GM12878 (cell line): ENCODE data around the gene ANP32B. TPM values are rescaled to one million over a fixed set of nuclear protein-coding genes. Genes with fewer than 3 reads are reported as not detected.

Experiments used
- ATAC-seq: fragments of 200-7000 bp; cut with Tn5 transposase; 3 replicates; pipeline ENCODE4 v1.9.1; 2020; ENCODE audit warnings: mild to moderate bottlenecking, moderate library complexity
- BruUV-seq: library from RNA; stranded (reverse); fragments of 400-500 nt; replicated peaks from 2 replicates; lab custom pipeline; 2021; lab: Mats Ljungman, UMichigan
- CTCF ChIA-PET: fragments of 300-600 bp; sonication (Branson Sonifier 250); formaldehyde crosslinking; extraction: SDS; loops from one replicate; lab custom pipeline; 2021; ENCODE audit warnings: inconsistent platforms; lab: Yijun Ruan, JAX
- POLR2A ChIA-PET: fragments of 350-600 bp; formaldehyde crosslinking; extraction: SDS; loops from one replicate; lab custom pipeline; 2021; ENCODE audit warnings: inconsistent platforms; lab: Charles Lee
- RAD21 ChIA-PET: fragments of 300-600 bp; sonication (Branson Sonifier 250); formaldehyde crosslinking; loops from one replicate; lab custom pipeline; 2023; ENCODE audit warnings: antibody characterized with exemption; ENCODE audit not compliant: unreplicated experiment; lab: Charles Lee
- SMC1A ChIA-PET: fragments of 300-600 bp; sonication (Branson Sonifier 250); formaldehyde crosslinking; loops from one replicate; lab custom pipeline; 2023; ENCODE audit not compliant: unreplicated experiment, uncharacterized antibody; lab: Charles Lee
- DNase-seq: peaks from one replicate; pipeline ENCODE4 v3.0.0-alpha.2; 2011; ENCODE audit warnings: low read depth, low spot score
- FAIRE-seq: peaks from 3 replicates; lab custom pipeline; 2011; peaks lifted over from hg19 to GRCh38; lab: Jason Lieb, UNC
- H2AFZ ChIP-seq: 2 replicates; pipeline ENCODE4 v1.6.0; 2011; ENCODE audit warnings: low read depth, low read length, control low read depth; ENCODE audit not compliant: control insufficient read depth
- H3K27ac ChIP-seq: 2 replicates; pipeline ENCODE4 v1.5.1; 2011; ENCODE audit warnings: control low read depth; ENCODE audit not compliant: control insufficient read depth, insufficient read depth
- H3K27me3 ChIP-seq, 2 experiments: replicated peaks in 1 of 2; 2 replicates each; pipeline versions ENCODE4 v1.6.0 to v1.6.1; 2011; ENCODE audit warnings: low read length in 1 of 2; ENCODE audit not compliant: control insufficient read depth in 2 of 2, insufficient read depth in 2 of 2
- H3K36me3 ChIP-seq, 2 experiments: 2 replicates each; pipeline ENCODE4 v1.5.1; 2011; ENCODE audit warnings: low read length in 1 of 2; ENCODE audit not compliant: control insufficient read depth in 2 of 2, insufficient read depth in 2 of 2
- H3K4me1 ChIP-seq: 2 replicates; pipeline ENCODE4 v1.6.1; 2011; ENCODE audit warnings: mild to moderate bottlenecking, low read length, moderate library complexity, mixed read lengths; ENCODE audit not compliant: control insufficient read depth, insufficient read depth
- H3K4me2 ChIP-seq: 2 replicates; pipeline ENCODE4 v1.6.0; 2011; ENCODE audit warnings: control low read depth; ENCODE audit not compliant: control insufficient read depth, insufficient read depth
- H3K4me3 ChIP-seq: fragments of 200-600 bp; sonication (generic); 2 replicates; pipeline ENCODE4 v1.5.1; 2016
- H3K79me2 ChIP-seq: 2 replicates; pipeline ENCODE4 v1.6.0; 2011; ENCODE audit warnings: low read length; ENCODE audit not compliant: control insufficient read depth, insufficient read depth
- H3K9ac ChIP-seq: 2 replicates; pipeline ENCODE4 v1.8.0; 2011; ENCODE audit warnings: low read length, control low read depth, mixed read lengths; ENCODE audit not compliant: control insufficient read depth, insufficient read depth
- H3K9me3 ChIP-seq: replicated peaks from 3 replicates; pipeline ENCODE4 v1.5.1; 2011; ENCODE audit warnings: mild to moderate bottlenecking, low read length; ENCODE audit not compliant: control insufficient read depth, insufficient read depth
- H4K20me1 ChIP-seq: 2 replicates; pipeline ENCODE4 v1.6.0; 2011; ENCODE audit not compliant: control insufficient read depth, insufficient read depth
- CREB1 ChIP-seq: IDR thresholded peaks from 2 replicates; pipeline ENCODE4 v1.6.1; 2012; ENCODE audit warnings: low read depth, mild to moderate bottlenecking, inconsistent platforms
- CREM ChIP-seq: IDR thresholded peaks from 2 replicates; pipeline ENCODE4 v1.6.1; 2014; ENCODE audit warnings: antibody characterized with exemption, low read depth
- DPF2 ChIP-seq: fragments of 450-650 bp; IDR thresholded peaks from 2 replicates; pipeline ENCODE4 v1.6.1; 2017; ENCODE audit warnings: mild to moderate bottlenecking
- EZH2 ChIP-seq: IDR thresholded peaks from 2 replicates; pipeline ENCODE4 v1.6.1; 2012; ENCODE audit warnings: low read depth, mild to moderate bottlenecking, control low read depth, inconsistent platforms, low read length, borderline replicate concordance; ENCODE audit not compliant: control insufficient read depth
- FOXK2 ChIP-seq: fragments of 450-650 bp; IDR thresholded peaks from 2 replicates; pipeline ENCODE4 v1.6.1; 2017; ENCODE audit warnings: mild to moderate bottlenecking, moderate library complexity
- FOXM1 ChIP-seq: IDR thresholded peaks from 2 replicates; pipeline ENCODE4 v1.6.1; 2012; ENCODE audit warnings: low read depth, mild to moderate bottlenecking, inconsistent platforms, low read length, moderate library complexity
- GABPA ChIP-seq: IDR thresholded peaks from 2 replicates; pipeline ENCODE4 v1.6.1; 2014; ENCODE audit warnings: antibody characterized with exemption, low read depth, mild to moderate bottlenecking, inconsistent platforms
- HCFC1 ChIP-seq: fragments of 150-350 bp; IDR thresholded peaks from 2 replicates; pipeline ENCODE4 v1.6.1; 2014; ENCODE audit warnings: low read length
- KDM1A ChIP-seq: fragments of 200-600 bp; sonication (generic); IDR thresholded peaks from 2 replicates; pipeline ENCODE4 v1.6.1; 2016; ENCODE audit warnings: borderline replicate concordance
- NRF1 ChIP-seq: conservative IDR thresholded peaks from 2 replicates; pipeline ENCODE4 v1.6.1; 2011; ENCODE audit warnings: mild to moderate bottlenecking, low read depth, low read length, improper control_type of control experiment
- PML ChIP-seq: IDR thresholded peaks from 2 replicates; pipeline ENCODE4 v1.6.1; 2012; ENCODE audit warnings: low read length, inconsistent platforms
- RB1 ChIP-seq: fragments of 450-650 bp; formaldehyde crosslinking; IDR thresholded peaks from 2 replicates; pipeline ENCODE4 v1.6.1; 2017; ENCODE audit warnings: mild to moderate bottlenecking, borderline replicate concordance
- SREBF2 ChIP-seq: IDR thresholded peaks from 2 replicates; pipeline ENCODE4 v1.6.1; 2012; ENCODE audit warnings: mild to moderate bottlenecking, low read length
- SUZ12 ChIP-seq: fragments of 200-600 bp; sonication (generic); IDR thresholded peaks from one replicate; pipeline ENCODE4 v1.6.1; 2018; ENCODE audit warnings: antibody characterized with exemption, mild to moderate bottlenecking; ENCODE audit not compliant: unreplicated experiment
- TCF12 ChIP-seq: IDR thresholded peaks from 2 replicates; pipeline ENCODE4 v1.6.1; 2011; ENCODE audit warnings: low read depth, mild to moderate bottlenecking, low read length
- TCF7 ChIP-seq: IDR thresholded peaks from 2 replicates; pipeline ENCODE4 v1.6.1; 2014; ENCODE audit warnings: antibody characterized with exemption, borderline replicate concordance
- ZNF274 ChIP-seq: IDR thresholded peaks from one replicate; pipeline ENCODE4 v1.8.0; 2011; ENCODE audit not compliant: insufficient read length, insufficient read depth
- ZNF592 ChIP-seq: fragments of 450-650 bp; IDR thresholded peaks from 2 replicates; pipeline ENCODE4 v1.6.1; 2017; ENCODE audit warnings: mild to moderate bottlenecking, moderate library complexity
- WGBS: methylation state at CpG from one replicate; pipeline ENCODE4 v1.1.6; 2016; ENCODE audit warnings: low lambda C conversion rate; ENCODE audit not compliant: insufficient replicate concordance, insufficient coverage; ENCODE audit errors: missing lambda C conversion rate; 5-methylcytosine and 5-hydroxymethylcytosine counted together
- in situ Hi-C: fragments of 300-500 bp; cut with MboI; formaldehyde crosslinking; loops from 9 replicates; pipeline ENCODE4 v1.14.3; 2018; ENCODE audit warnings: mixed read lengths
- intact Hi-C: fragments of 100-400 bp; cut with micrococcal nuclease; formaldehyde crosslinking; loops from one replicate; pipeline ENCODE4 v1.14.2; 2022; ENCODE audit not compliant: unreplicated experiment
- polyA plus RNA-seq, 11 experiments: library from polyadenylated mRNA; depleted of rRNA in 4 of 11; unstranded in 6 of 11; stranded (reverse) in 5 of 11; fragments of >200 nt; fragmentation: Nextera tagmentation in 4 of 11; fragmentation: Illumina TruSeq in 1 of 11; extraction: Ambion mirVana in 4 of 11; extraction: Trizol in 1 of 11; gene quantifications; 1 replicate in 1 of 11; 2 replicates in 10 of 11; pipeline versions ENCODE4 v1.2.1 to v1.2.3, GENCODE V29; 2011 to 2016; ENCODE audit warnings: inconsistent platforms in 2 of 11, missing spikeins in 2 of 11, low read depth in 1 of 11
- total RNA-seq, 4 experiments: library from RNA; depleted of rRNA in 3 of 4; stranded (reverse); fragments of >200 nt in 3 of 4; fragmentation: Illumina TruSeq in 1 of 4; extraction: Trizol in 1 of 4; gene quantifications; 2 replicates each; pipeline versions ENCODE4 v1.2.1 to v1.2.3, GENCODE V29; 2013 to 2021

Gene ANP32B
- total and polyA plus RNA-seq, 10 of the 15 experiments (the other 5 are each of a cell fraction or from before 2014, with no cell fraction given), result 24.5 to 419 (median 171) TPM

- no peak for TF ChIP-seq RB1
- TF ChIP-seq NRF1, result no peak
- TF ChIP-seq SREBF2, result no peak
- TF ChIP-seq ZNF274, result no peak
- no peak for TF ChIP-seq FOXK2
- TF ChIP-seq TCF7, result no peak
- TF ChIP-seq, all 136 proteins: peak for 0
These were observed 48.8 kb downstream of the ANP32B start (continued) for GRCh38 chr9:98031935-98032334.

- RAD21 ChIA-PET, result interaction anchor here (0.6 to 2.6 kb wide), 9 partner anchors 11 to 112 kb away, joined by 3 to 11 read pairs (median 4); partner anchors contain the start of genes ANP32B, NANS and TRMO
- POLR2A ChIA-PET, result interaction anchor here (0.9 to 2.0 kb wide), 2 partner anchors 23 to 49 kb away, joined by 3 to 9 read pairs; partner anchors contain the start of gene NANS
- BruUV-seq, result no TSS peak
- Histone ChIP-seq H3K79me2 (no peaks in the 10 kb centered on the region), H3K4me1 (peaks cover 46% of the 10 kb centered on the region), H4K20me1 (no peaks in the 10 kb centered on the region), H3K27me3 (no peaks in the 10 kb centered on the region), H3K4me2 (peak overlapping the region; percentile 88), H3K9ac (peak overlapping the region; percentile 49), H3K36me3 (no peaks in the 10 kb centered on the region), H3K9me3 (no peaks in the 10 kb centered on the region), H3K4me3 (peak overlapping the region; percentile 25; the same call in 1 of the 2 replicates), H2AFZ (peak overlapping the region; percentile 67), H3K27ac (peak overlapping the region; percentile 89)
- in situ Hi-C loops (no loop called here), intact Hi-C loops (loop anchor here (1.0 to 5.0 kb wide), 3 partner anchors 52 to 112 kb away; partner anchors contain the start of gene ANP32B)
- peak; percentile 61 for DNase-seq
- FAIRE-seq, result peak; percentile 74
- CTCF ChIA-PET, result interaction anchor here (0.6 to 4.2 kb wide), 29 partner anchors 9 to 306 kb away, joined by 3 to 31 read pairs (median 4); partner anchors contain the start of genes ANP32B, NANS and TRMO
- SMC1A ChIA-PET, result interaction anchor here (0.6 to 2.2 kb wide), 10 partner anchors 12 to 228 kb away, joined by 3 to 7 read pairs (median 4); partner anchors contain the start of genes ANP32B, NANS and TRMO
- ATAC-seq, result peak; percentile 84
- WGBS, result 20% methylated on average over 20 of the region's 20 CpGs
- TF ChIP-seq KDM1A (no peak), HCFC1 (no peak; the same call in 1 of the 2 replicates), ZNF592 (no peak), CREM (no peak), DPF2 (no peak), GABPA (no peak), EZH2 (no peak), CREB1 (no peak), FOXM1 (0 out of 2 replicates have a peak, but pooled peaks have one; percentile 27), TCF12 (peak; percentile 78; the same call in 1 of the 2 replicates), PML (no peak), SUZ12 (no peak)
These were observed 51.7 kb downstream of the ANP32B start for GRCh38 chr9:98034593-98035546.
